KMS-11 (cell line): ENCODE data around the gene EDIL3.

Experiments used
- H2AFZ ChIP-seq: fragments of 200-600 bp; sonication (generic); 2 replicates; pipeline ENCODE4 v1.6.1; 2016; ENCODE audit warnings: antibody characterized with exemption, mixed run types, low read depth
- H3K27ac ChIP-seq: fragments of 200-600 bp; sonication (generic); 2 replicates; pipeline ENCODE4 v1.6.1; 2016; ENCODE audit warnings: mild to moderate bottlenecking, mixed run types
- H3K27me3 ChIP-seq: fragments of 200-600 bp; sonication (generic); 2 replicates; pipeline ENCODE4 v1.6.1; 2017; ENCODE audit warnings: mild to moderate bottlenecking, low read depth, mixed run types, moderate library complexity; ENCODE audit not compliant: insufficient read depth
- H3K36me3 ChIP-seq: fragments of 200-600 bp; sonication (generic); 2 replicates; pipeline ENCODE4 v1.6.1; 2017; ENCODE audit warnings: mild to moderate bottlenecking, mixed run types; ENCODE audit not compliant: insufficient read depth
- H3K4me1 ChIP-seq: fragments of 200-600 bp; sonication (generic); 2 replicates; pipeline ENCODE4 v1.6.1; 2016; ENCODE audit warnings: mild to moderate bottlenecking, low read depth, mixed run types; ENCODE audit not compliant: poor library complexity, severe bottlenecking
- H3K4me2 ChIP-seq: fragments of 200-600 bp; sonication (generic); 2 replicates; pipeline ENCODE4 v1.7.0; 2016; ENCODE audit warnings: mild to moderate bottlenecking, mixed run types
- H3K4me3 ChIP-seq: fragments of 200-600 bp; sonication (generic); IDR thresholded peaks from 2 replicates; pipeline ENCODE4 v1.6.1; 2017; ENCODE audit warnings: low read depth, low read length, mixed read lengths; ENCODE audit not compliant: insufficient read depth
- H3K79me2 ChIP-seq: fragments of 200-600 bp; sonication (generic); 2 replicates; pipeline ENCODE4 v1.6.1; 2016; ENCODE audit warnings: low read depth, mixed run types; ENCODE audit not compliant: insufficient read depth
- H3K9ac ChIP-seq: fragments of 200-600 bp; sonication (generic); 2 replicates; pipeline ENCODE4 v1.6.1; 2016; ENCODE audit warnings: mild to moderate bottlenecking, mixed run types
- H4K20me1 ChIP-seq: fragments of 200-600 bp; sonication (generic); 2 replicates; pipeline ENCODE4 v1.6.1; 2016; ENCODE audit warnings: mild to moderate bottlenecking, mixed run types; ENCODE audit not compliant: insufficient read depth
- TF ChIP-seq, protein P1 (sequence below): fragments of 200-600 bp; sonication (generic); conservative IDR thresholded peaks from 2 replicates; pipeline ENCODE4 v1.6.1; 2017; ENCODE audit warnings: low read depth, mild to moderate bottlenecking, antibody characterized with exemption, low read length, moderate library complexity, mixed read lengths

The EDIL3 gene

DNA sequence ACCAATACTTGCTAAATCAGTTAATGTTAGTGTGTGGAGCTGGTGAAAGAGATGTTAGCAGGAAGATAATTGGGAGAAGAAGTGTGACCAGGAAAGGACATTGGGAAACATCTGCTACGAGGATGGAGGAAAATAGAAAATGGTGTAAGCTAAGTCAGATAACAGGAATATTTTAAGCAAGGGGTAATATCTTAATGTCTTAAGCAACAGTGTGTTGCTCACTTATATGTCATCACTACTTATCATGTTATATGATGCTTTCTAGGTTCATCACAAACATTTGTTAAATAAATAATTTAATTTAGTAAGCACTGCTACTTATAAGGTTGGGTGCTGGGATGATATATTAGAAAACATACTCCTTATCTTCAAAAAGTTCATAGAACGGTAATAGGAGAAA is 326.1 kb downstream of the EDIL3 start:
- no peaks in the 10 kb centered on the region for H3K27me3 ChIP-seq
- H3K9ac ChIP-seq, result no peak overlapping the region
- TF ChIP-seq, protein P1, sequence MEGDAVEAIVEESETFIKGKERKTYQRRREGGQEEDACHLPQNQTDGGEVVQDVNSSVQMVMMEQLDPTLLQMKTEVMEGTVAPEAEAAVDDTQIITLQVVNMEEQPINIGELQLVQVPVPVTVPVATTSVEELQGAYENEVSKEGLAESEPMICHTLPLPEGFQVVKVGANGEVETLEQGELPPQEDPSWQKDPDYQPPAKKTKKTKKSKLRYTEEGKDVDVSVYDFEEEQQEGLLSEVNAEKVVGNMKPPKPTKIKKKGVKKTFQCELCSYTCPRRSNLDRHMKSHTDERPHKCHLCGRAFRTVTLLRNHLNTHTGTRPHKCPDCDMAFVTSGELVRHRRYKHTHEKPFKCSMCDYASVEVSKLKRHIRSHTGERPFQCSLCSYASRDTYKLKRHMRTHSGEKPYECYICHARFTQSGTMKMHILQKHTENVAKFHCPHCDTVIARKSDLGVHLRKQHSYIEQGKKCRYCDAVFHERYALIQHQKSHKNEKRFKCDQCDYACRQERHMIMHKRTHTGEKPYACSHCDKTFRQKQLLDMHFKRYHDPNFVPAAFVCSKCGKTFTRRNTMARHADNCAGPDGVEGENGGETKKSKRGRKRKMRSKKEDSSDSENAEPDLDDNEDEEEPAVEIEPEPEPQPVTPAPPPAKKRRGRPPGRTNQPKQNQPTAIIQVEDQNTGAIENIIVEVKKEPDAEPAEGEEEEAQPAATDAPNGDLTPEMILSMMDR, result no peak
- H2AFZ ChIP-seq, result no peak overlapping the region
- H3K4me2 ChIP-seq, result no peak overlapping the region
- no peaks in the 10 kb centered on the region for H3K79me2 ChIP-seq
- H3K4me3 ChIP-seq, result no peak overlapping the region
- no peaks in the 10 kb centered on the region for H4K20me1 ChIP-seq
- H3K4me1 ChIP-seq, result no peaks in the 10 kb centered on the region
- no peaks in the 10 kb centered on the region for H3K36me3 ChIP-seq
- no peak overlapping the region for H3K27ac ChIP-seq

DNA sequence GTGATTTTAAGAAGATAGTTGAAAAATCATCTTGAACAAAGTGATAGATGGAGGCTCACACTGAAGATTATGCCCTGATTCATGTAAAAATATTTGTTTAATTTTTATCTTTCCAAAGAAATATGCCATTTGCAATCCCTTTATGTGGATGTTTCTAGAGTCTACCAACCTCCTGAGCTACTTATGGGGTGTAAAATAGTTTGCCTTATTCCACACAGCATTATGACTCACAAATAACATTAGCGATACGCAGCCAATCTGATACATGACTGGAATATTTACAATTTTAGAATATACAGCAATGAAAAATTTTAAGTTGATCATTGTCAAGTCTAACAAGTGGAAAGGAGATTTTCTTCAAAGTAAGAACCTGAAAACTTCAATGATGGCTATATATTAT is 327.5 kb downstream of the EDIL3 start:
- no peaks in the 10 kb centered on the region for H3K27me3 ChIP-seq
- H3K27ac ChIP-seq, result no peak overlapping the region
- no peak overlapping the region for H3K4me2 ChIP-seq
- no peaks in the 10 kb centered on the region for H3K36me3 ChIP-seq
- H3K4me3 ChIP-seq, result no peak overlapping the region
- no peak overlapping the region for H2AFZ ChIP-seq
- TF ChIP-seq, protein P1, result no peak
- no peaks in the 10 kb centered on the region for H3K79me2 ChIP-seq
- H4K20me1 ChIP-seq, result no peaks in the 10 kb centered on the region
- no peaks in the 10 kb centered on the region for H3K4me1 ChIP-seq
- H3K9ac ChIP-seq, result no peak overlapping the region

- Histone ChIP-seq H3K27ac (no peak overlapping the region), H3K4me2 (no peak overlapping the region), H4K20me1 (no peaks in the 10 kb centered on the region), H3K4me1 (no peaks in the 10 kb centered on the region), H3K27me3 (no peaks in the 10 kb centered on the region), H3K79me2 (no peaks in the 10 kb centered on the region), H3K36me3 (no peaks in the 10 kb centered on the region), H3K9ac (no peak overlapping the region), H2AFZ (no peak overlapping the region), H3K4me3 (no peak overlapping the region)
- TF ChIP-seq, protein P1, result no peak
Observed at GRCh38 chr5:84045964-84046363, 338.7 kb downstream of the EDIL3 start.

- no peaks in the 10 kb centered on the region for H3K36me3 ChIP-seq
- TF ChIP-seq, protein P1, result no peak
- no peak overlapping the region for H3K27ac ChIP-seq
- H3K27me3 ChIP-seq, result no peaks in the 10 kb centered on the region
- H3K79me2 ChIP-seq, result no peaks in the 10 kb centered on the region
- H3K4me1 ChIP-seq, result no peaks in the 10 kb centered on the region
- H2AFZ ChIP-seq, result no peak overlapping the region
- no peaks in the 10 kb centered on the region for H4K20me1 ChIP-seq
- no peak overlapping the region for H3K9ac ChIP-seq
- H3K4me3 ChIP-seq, result no peak overlapping the region
- no peak overlapping the region for H3K4me2 ChIP-seq
Observed at GRCh38 chr5:84036842-84037241, 347.8 kb downstream of the EDIL3 start.
